CD14-positive monocyte (primary cell): Measurements from ENCODE around the gene RNGTT. TPM values are rescaled to one million over a fixed set of nuclear protein-coding genes. Genes with fewer than 3 reads are reported as not detected.

Source experiments
- DNase-seq, 3 donors: peaks; one replicate each; pipeline ENCODE4 v3.0.0-alpha.2; 2011 to 2022
- H2AFZ ChIP-seq: 2 replicates; pipeline ENCODE4 v1.6.0; 2012; ENCODE audit warnings: mild to moderate bottlenecking, low read depth, low read length, inconsistent platforms; ENCODE audit not compliant: insufficient read depth, poor library complexity, severe bottlenecking
- H3K27ac ChIP-seq, 2 donors: 1 replicate in 1 of 2; 2 replicates in 1 of 2; pipeline ENCODE4 v1.5.1; 2012 to 2013; ENCODE audit warnings: low read length in 2 of 2, control low read depth in 1 of 2, inconsistent platforms in 1 of 2, low read depth in 1 of 2, mild to moderate bottlenecking in 1 of 2
- H3K27me3 ChIP-seq, 2 donors: one replicate each; pipeline versions ENCODE4 v1.6.0 to v1.6.1; 2011 to 2013; ENCODE audit warnings: low read length in 2 of 2; ENCODE audit not compliant: control insufficient read depth in 2 of 2, insufficient read depth in 2 of 2
- H3K36me3 ChIP-seq, 2 donors: replicated peaks in 1 of 2; 1 replicate in 1 of 2; 2 replicates in 1 of 2; pipeline versions ENCODE4 v1.5.1 to v1.6.1; 2012 to 2013; ENCODE audit warnings: low read length in 2 of 2, control low read depth in 1 of 2, inconsistent platforms in 1 of 2, mild to moderate bottlenecking in 1 of 2; ENCODE audit not compliant: insufficient read depth in 2 of 2, control insufficient read depth in 1 of 2
- H3K4me1 ChIP-seq, 2 donors: 1 replicate in 1 of 2; 2 replicates in 1 of 2; pipeline versions ENCODE4 v1.5.1 to v1.6.1; 2012 to 2013; ENCODE audit warnings: low read length in 2 of 2, control low read depth in 1 of 2, inconsistent platforms in 1 of 2, mild to moderate bottlenecking in 1 of 2, moderate library complexity in 1 of 2; ENCODE audit not compliant: insufficient read depth in 2 of 2, control insufficient read depth in 1 of 2
- H3K4me2 ChIP-seq: replicated peaks from 2 replicates; pipeline ENCODE3; 2012; ENCODE audit warnings: low read length, moderate library complexity, mild to moderate bottlenecking; ENCODE audit not compliant: poor library complexity, severe bottlenecking; ENCODE audit errors: extremely low read depth
- H3K4me3 ChIP-seq, 3 experiments: fragments of 200-600 bp in 1 of 3; sonication (generic) in 1 of 3; replicated peaks in 1 of 3; 1 replicate in 2 of 3; 2 replicates in 1 of 3; pipeline ENCODE4 v1.5.1; 2011 to 2013; ENCODE audit warnings: low read length in 3 of 3, mild to moderate bottlenecking in 3 of 3, control low read depth in 2 of 3, low read depth in 2 of 3, inconsistent platforms in 1 of 3, moderate library complexity in 1 of 3
- H3K79me2 ChIP-seq: 2 replicates; pipeline ENCODE4 v1.6.0; 2012; ENCODE audit warnings: mild to moderate bottlenecking, control low read depth, inconsistent platforms, low read length, moderate library complexity; ENCODE audit not compliant: insufficient read depth
- H3K9ac ChIP-seq: 2 replicates; pipeline ENCODE4 v1.6.0; 2017; ENCODE audit warnings: low read length, mild to moderate bottlenecking; ENCODE audit not compliant: insufficient read depth, poor library complexity, severe bottlenecking
- H3K9me3 ChIP-seq, 2 donors: replicated peaks in 1 of 2; 1 replicate in 1 of 2; 2 replicates in 1 of 2; pipeline versions ENCODE4 v1.5.1 to v1.6.1; 2012 to 2013; ENCODE audit warnings: low read length in 2 of 2, control low read depth in 1 of 2; ENCODE audit not compliant: control insufficient read depth in 1 of 2, insufficient read depth in 1 of 2
- H4K20me1 ChIP-seq: 2 replicates; pipeline ENCODE4 v1.6.0; 2012; ENCODE audit warnings: mild to moderate bottlenecking, low read length, control low read depth, moderate library complexity; ENCODE audit not compliant: insufficient read depth
- H3K27ac Mint-ChIP-seq, 7 donors: one replicate each; pipeline ENCODE4 v1.8.0; 2020; ENCODE audit warnings: mild to moderate bottlenecking in 7 of 7, mixed read lengths in 7 of 7, moderate library complexity in 6 of 7, inconsistent platforms in 2 of 7
- H3K27me3 Mint-ChIP-seq, 3 donors: one replicate each; pipeline ENCODE4 v1.8.0; 2021 to 2022; ENCODE audit warnings: low read depth in 3 of 3, mild to moderate bottlenecking in 3 of 3, mixed read lengths in 3 of 3, moderate library complexity in 3 of 3, inconsistent platforms in 1 of 3
- H3K36me3 Mint-ChIP-seq, 2 donors: one replicate each; pipeline ENCODE4 v1.8.0; 2020; ENCODE audit warnings: mixed read lengths in 2 of 2, inconsistent platforms in 1 of 2, mild to moderate bottlenecking in 1 of 2
- H3K4me1 Mint-ChIP-seq: one replicate; pipeline ENCODE4 v1.8.0; 2020; ENCODE audit warnings: mild to moderate bottlenecking, mixed read lengths
- H3K4me3 Mint-ChIP-seq, 2 donors: one replicate each; pipeline ENCODE4 v1.8.0; 2020; ENCODE audit warnings: mild to moderate bottlenecking in 2 of 2, mixed read lengths in 2 of 2, moderate library complexity in 1 of 2
- H3K9me3 Mint-ChIP-seq, 7 donors: one replicate each; pipeline ENCODE4 v1.8.0; 2020 to 2022; ENCODE audit warnings: mixed read lengths in 7 of 7, mild to moderate bottlenecking in 6 of 7, moderate library complexity in 6 of 7, inconsistent platforms in 2 of 7
- CTCF ChIP-seq: fragments of 200-600 bp; IDR thresholded peaks from one replicate; pipeline ENCODE4 v1.8.0; 2022; ENCODE audit warnings: antibody characterized with exemption, mild to moderate bottlenecking
- WGBS: methylation state at CpG from one replicate; pipeline ENCODE4 v1.1.5; 2013; ENCODE audit warnings: missing lambda C conversion rate; ENCODE audit not compliant: insufficient coverage; 5-methylcytosine and 5-hydroxymethylcytosine counted together
- intact Hi-C, 2 donors: fragments of 100-400 bp; cut with micrococcal nuclease; formaldehyde crosslinking; loops; one replicate each; pipeline versions ENCODE4 v1.15.0 to v1.15.1; 2023
- polyA plus RNA-seq, 3 donors: library from polyadenylated mRNA; depleted of rRNA in 1 of 3; unstranded in 2 of 3; stranded (reverse) in 1 of 3; fragments of 300-500 nt in 2 of 3; fragments of >200 nt in 1 of 3; fragmentation: Illumina TruSeq in 2 of 3; gene quantifications; 1 replicate in 2 of 3; 2 replicates in 1 of 3; pipeline ENCODE4 v1.2.3, GENCODE V29; 2012 to 2021

RNGTT gene
- polyA plus RNA-seq, 3 donors: 2.3 to 8.6 (median 5.8) TPM

GRCh38 chr6:88750936-88751335 lies 212.5 kb downstream of the RNGTT start:
- no peaks in the 10 kb centered on the region for H3K4me1 Mint-ChIP-seq
- Histone ChIP-seq H3K4me2 (no peak overlapping the region), H3K4me3 (no peak overlapping the region), H3K36me3 (no peaks in the 10 kb centered on the region), H3K9me3 (peaks cover 0 to 3% of the 10 kb centered on the region in 2 donors), H3K9ac (no peak overlapping the region), H3K79me2 (no peaks in the 10 kb centered on the region), H2AFZ (no peak overlapping the region), H3K4me1 (no peaks in the 10 kb centered on the region), H4K20me1 (no peaks in the 10 kb centered on the region), H3K27ac (no peak overlapping the region), H3K27me3 (no peaks in the 10 kb centered on the region)
- no CpG with 5 or more reads among the region's 2 CpGs for WGBS
- peaks cover 13 to 38% of the 10 kb centered on the region in 2 donors for H3K36me3 Mint-ChIP-seq
- no peak for TF ChIP-seq CTCF
- DNase-seq: no peak
- no peaks in the 10 kb centered on the region for H3K27me3 Mint-ChIP-seq
- H3K27ac Mint-ChIP-seq: no peak overlapping the region
- intact Hi-C loops: no loop called here
- no peak overlapping the region for H3K4me3 Mint-ChIP-seq
- H3K9me3 Mint-ChIP-seq: peaks cover 0 to 7% (median 5%) of the 10 kb centered on the region in 7 donors

- DNase-seq: no peak
- Histone ChIP-seq H3K9me3 (peaks cover 0 to 3% of the 10 kb centered on the region in 2 donors), H3K4me3 (no peak overlapping the region), H3K79me2 (no peaks in the 10 kb centered on the region), H4K20me1 (no peaks in the 10 kb centered on the region), H2AFZ (no peak overlapping the region), H3K27me3 (no peaks in the 10 kb centered on the region), H3K4me2 (no peak overlapping the region), H3K27ac (no peak overlapping the region), H3K36me3 (no peaks in the 10 kb centered on the region), H3K9ac (no peak overlapping the region), H3K4me1 (no peaks in the 10 kb centered on the region)
- H3K27me3 Mint-ChIP-seq: no peaks in the 10 kb centered on the region
- H3K4me1 Mint-ChIP-seq: no peaks in the 10 kb centered on the region
- no peak overlapping the region for H3K27ac Mint-ChIP-seq
- H3K4me3 Mint-ChIP-seq: no peak overlapping the region
- TF ChIP-seq CTCF: no peak
- WGBS: 100% methylated on average over 1 of the region's 1 CpG
- peaks cover 0 to 3% (median under 1%) of the 10 kb centered on the region in 7 donors for H3K9me3 Mint-ChIP-seq
- peaks cover 8 to 33% of the 10 kb centered on the region in 2 donors for H3K36me3 Mint-ChIP-seq
- intact Hi-C loops: no loop called here
Observed at GRCh38 chr6:88749849-88750248, 213.6 kb downstream of the RNGTT start.
